ENCODE data around the gene ADAM29. TPM values are rescaled to one million over a fixed set of nuclear protein-coding genes. Genes with fewer than 3 reads are reported as not detected.
"Not testable (repeated sequence)": the region's sequence is repeated elsewhere in the genome, so short reads cannot be mapped to it uniquely, and the experiment has no call there.

The ADAM29 gene
- total and polyA plus RNA-seq, 4 donors: 1.4 to 5.8 (median 4.2) TPM

GRCh38 chr4:174996079-174996478, 77.9 kb downstream of the ADAM29 start:
- Histone ChIP-seq H3K27ac (ENCODE audit: low read depth, low read length) (no peak overlapping the region), H3K27me3 (ENCODE audit: control insufficient read depth, insufficient read depth, low read length) (no peaks in the 10 kb centered on the region), H3K9me3 (ENCODE audit: control insufficient read depth, insufficient read depth, low read length) (no peaks in the 10 kb centered on the region), H3K4me3 (ENCODE audit: low read depth, low read length) (no peak overlapping the region), H3K36me3 (ENCODE audit: control insufficient read depth, insufficient read depth, low read length) (no peaks in the 10 kb centered on the region), H3K4me1 (ENCODE audit: control insufficient read depth, insufficient read depth, low read length) (no peaks in the 10 kb centered on the region)
- no peak for DNase-seq (ENCODE audit: low read depth in 4 of 6, low spot score in 6 of 6)
- no CpG with 5 or more reads among the region's 1 CpG for WGBS (ENCODE audit: insufficient coverage)

GRCh38 chr4:174999407-174999806, 81.2 kb downstream of the ADAM29 start:
- DNase-seq (ENCODE audit: low read depth in 4 of 6, low spot score in 6 of 6): no peak
- H3K4me1 ChIP-seq (ENCODE audit: control insufficient read depth, insufficient read depth, low read length): no peaks in the 10 kb centered on the region
- H3K27ac ChIP-seq (ENCODE audit: low read depth, low read length): no peak overlapping the region
- H3K36me3 ChIP-seq (ENCODE audit: control insufficient read depth, insufficient read depth, low read length): no peaks in the 10 kb centered on the region
- WGBS (ENCODE audit: insufficient coverage): 80% methylated on average over 1 of the region's 4 CpGs
- no peaks in the 10 kb centered on the region for H3K9me3 ChIP-seq (ENCODE audit: control insufficient read depth, insufficient read depth, low read length)
- H3K27me3 ChIP-seq (ENCODE audit: control insufficient read depth, insufficient read depth, low read length): no peaks in the 10 kb centered on the region
- no peak overlapping the region for H3K4me3 ChIP-seq (ENCODE audit: low read depth, low read length)

GRCh38 chr4:175017751-175018150, 99.6 kb downstream of the ADAM29 start:
- WGBS (ENCODE audit: insufficient coverage): 100% methylated on average over 1 of the region's 3 CpGs

GRCh38 chr4:175019447-175019846, 101.3 kb downstream of the ADAM29 start:
- not testable (repeated sequence) for H3K9me3 ChIP-seq (ENCODE audit: control insufficient read depth, insufficient read depth, low read length); H3K4me3 ChIP-seq (ENCODE audit: low read depth, low read length); H3K4me1 ChIP-seq (ENCODE audit: control insufficient read depth, insufficient read depth, low read length); H3K27me3 ChIP-seq (ENCODE audit: control insufficient read depth, insufficient read depth, low read length); DNase-seq (ENCODE audit: low read depth in 4 of 6, low spot score in 6 of 6); H3K27ac ChIP-seq (ENCODE audit: low read depth, low read length); H3K36me3 ChIP-seq (ENCODE audit: control insufficient read depth, insufficient read depth, low read length)
- 90% methylated on average over 19 of the region's 20 CpGs for WGBS (ENCODE audit: insufficient coverage)

More at GRCh38 chr4:175017751-175018150, 99.6 kb downstream of the ADAM29 start:
- no peak overlapping the region for H3K4me3 ChIP-seq (ENCODE audit: low read depth, low read length)
- H3K36me3 ChIP-seq (ENCODE audit: control insufficient read depth, insufficient read depth, low read length): no peaks in the 10 kb centered on the region
- H3K9me3 ChIP-seq (ENCODE audit: control insufficient read depth, insufficient read depth, low read length): no peaks in the 10 kb centered on the region
- no peak for DNase-seq (ENCODE audit: low read depth in 4 of 6, low spot score in 6 of 6)
- H3K4me1 ChIP-seq (ENCODE audit: control insufficient read depth, insufficient read depth, low read length): no peaks in the 10 kb centered on the region
- no peaks in the 10 kb centered on the region for H3K27me3 ChIP-seq (ENCODE audit: control insufficient read depth, insufficient read depth, low read length)
- no peak overlapping the region for H3K27ac ChIP-seq (ENCODE audit: low read depth, low read length)

Small RNA genes lying within 50 kb of the gene (small RNA-seq; reads per million reads assigned to genes)
- not detected for gene AC105914.1 (ENCODE audit: low replicate concordance)

Other genes with a start within 250 kb of the ADAM29 start
- gene GLRA3, start 89.1 kb upstream of the ADAM29 start, total RNA-seq: 10 to 100 TPM in 1 of 2 donors, 1 to 10 TPM in 1; 9.3 to 41.1 TPM
- gene GLRA3, start 89.1 kb upstream of the ADAM29 start, polyA plus RNA-seq (ENCODE audit: insufficient read length in 2 of 2): 10 to 100 TPM; 14.4 to 38.9 TPM

All from spinal cord (tissue), 10 donors.